Neutrophil (primary cell): ENCODE results near the gene KMT2C.
A peak's percentile ranks its signal among the peaks of the same experiment; 100 is the strongest.
"Not testable (repeated sequence)": the region's sequence is repeated elsewhere in the genome, so short reads cannot be mapped to it uniquely, and the experiment has no call there.

Experiments used
- H3K27ac ChIP-seq: fragments of 200-600 bp; sonication (generic); 2 replicates; pipeline ENCODE4 v1.5.1; 2016; ENCODE audit warnings: mild to moderate bottlenecking, moderate library complexity
- H3K27me3 ChIP-seq: fragments of 200-600 bp; sonication (generic); 2 replicates; pipeline ENCODE4 v1.6.0; 2016; ENCODE audit warnings: mild to moderate bottlenecking
- H3K36me3 ChIP-seq: fragments of 200-600 bp; sonication (generic); 2 replicates; pipeline ENCODE4 v1.5.1; 2017
- H3K4me1 ChIP-seq, 2 experiments: fragments of 200-600 bp in 1 of 2; sonication (generic) in 1 of 2; 1 replicate in 1 of 2; 2 replicates in 1 of 2; pipeline versions ENCODE4 v1.5.1 to v1.6.1; 2013 to 2016; ENCODE audit warnings: low read depth in 1 of 2, low read length in 1 of 2, mild to moderate bottlenecking in 1 of 2, moderate library complexity in 1 of 2; ENCODE audit not compliant: control insufficient read depth in 1 of 2, insufficient read depth in 1 of 2
- H3K4me3 ChIP-seq, 2 experiments: fragments of 200-600 bp in 1 of 2; sonication (generic) in 1 of 2; 1 replicate in 1 of 2; 2 replicates in 1 of 2; pipeline ENCODE4 v1.5.1; 2013 to 2016; ENCODE audit warnings: low read depth in 1 of 2, low read length in 1 of 2, mild to moderate bottlenecking in 1 of 2, moderate library complexity in 1 of 2
- H3K9me3 ChIP-seq: fragments of 200-600 bp; sonication (generic); 2 replicates; pipeline ENCODE4 v1.5.1; 2016
- TF ChIP-seq, protein P1 (sequence below): fragments of 200-600 bp; sonication (generic); IDR thresholded peaks from 2 replicates; pipeline ENCODE4 v1.5.1; 2016; ENCODE audit warnings: antibody characterized with exemption

KMT2C gene

GRCh38 chr7:152419473-152420429, 16.1 kb downstream of the KMT2C start:
- no peak overlapping the region for H3K4me3 ChIP-seq
- H3K9me3 ChIP-seq: no peaks in the 10 kb centered on the region
- TF ChIP-seq, protein P1, sequence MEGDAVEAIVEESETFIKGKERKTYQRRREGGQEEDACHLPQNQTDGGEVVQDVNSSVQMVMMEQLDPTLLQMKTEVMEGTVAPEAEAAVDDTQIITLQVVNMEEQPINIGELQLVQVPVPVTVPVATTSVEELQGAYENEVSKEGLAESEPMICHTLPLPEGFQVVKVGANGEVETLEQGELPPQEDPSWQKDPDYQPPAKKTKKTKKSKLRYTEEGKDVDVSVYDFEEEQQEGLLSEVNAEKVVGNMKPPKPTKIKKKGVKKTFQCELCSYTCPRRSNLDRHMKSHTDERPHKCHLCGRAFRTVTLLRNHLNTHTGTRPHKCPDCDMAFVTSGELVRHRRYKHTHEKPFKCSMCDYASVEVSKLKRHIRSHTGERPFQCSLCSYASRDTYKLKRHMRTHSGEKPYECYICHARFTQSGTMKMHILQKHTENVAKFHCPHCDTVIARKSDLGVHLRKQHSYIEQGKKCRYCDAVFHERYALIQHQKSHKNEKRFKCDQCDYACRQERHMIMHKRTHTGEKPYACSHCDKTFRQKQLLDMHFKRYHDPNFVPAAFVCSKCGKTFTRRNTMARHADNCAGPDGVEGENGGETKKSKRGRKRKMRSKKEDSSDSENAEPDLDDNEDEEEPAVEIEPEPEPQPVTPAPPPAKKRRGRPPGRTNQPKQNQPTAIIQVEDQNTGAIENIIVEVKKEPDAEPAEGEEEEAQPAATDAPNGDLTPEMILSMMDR: no peak
- H3K27ac ChIP-seq: peak overlapping the region; percentile 67
- H3K4me1 ChIP-seq: peaks cover 12 to 19% of the 10 kb centered on the region in 2 experiments
- H3K27me3 ChIP-seq: no peaks in the 10 kb centered on the region
- no peaks in the 10 kb centered on the region for H3K36me3 ChIP-seq

GRCh38 chr7:152414779-152415178, 21.0 kb downstream of the KMT2C start:
- TF ChIP-seq, protein P1: no peak
- no peak overlapping the region for H3K27ac ChIP-seq
- H3K9me3 ChIP-seq: no peaks in the 10 kb centered on the region
- peaks cover 2 to 4% of the 10 kb centered on the region in 2 experiments for H3K4me1 ChIP-seq
- H3K36me3 ChIP-seq: no peaks in the 10 kb centered on the region
- no peaks in the 10 kb centered on the region for H3K27me3 ChIP-seq
- H3K4me3 ChIP-seq: no peak overlapping the region

GRCh38 chr7:152411389-152411788, 24.4 kb downstream of the KMT2C start:
- Histone ChIP-seq H3K27me3 (no peaks in the 10 kb centered on the region), H3K4me1 (no peaks in the 10 kb centered on the region), H3K36me3 (no peaks in the 10 kb centered on the region), H3K27ac (no peak overlapping the region), H3K4me3 (no peak overlapping the region), H3K9me3 (no peaks in the 10 kb centered on the region)
- TF ChIP-seq, protein P1: no peak

GRCh38 chr7:152406491-152406890, 29.3 kb downstream of the KMT2C start:
- H3K36me3 ChIP-seq: no peaks in the 10 kb centered on the region
- no peaks in the 10 kb centered on the region for H3K4me1 ChIP-seq
- TF ChIP-seq, protein P1: no peak
- no peaks in the 10 kb centered on the region for H3K27me3 ChIP-seq
- H3K4me3 ChIP-seq: no peak overlapping the region
- no peak overlapping the region for H3K27ac ChIP-seq
- H3K9me3 ChIP-seq: no peaks in the 10 kb centered on the region

DNA sequence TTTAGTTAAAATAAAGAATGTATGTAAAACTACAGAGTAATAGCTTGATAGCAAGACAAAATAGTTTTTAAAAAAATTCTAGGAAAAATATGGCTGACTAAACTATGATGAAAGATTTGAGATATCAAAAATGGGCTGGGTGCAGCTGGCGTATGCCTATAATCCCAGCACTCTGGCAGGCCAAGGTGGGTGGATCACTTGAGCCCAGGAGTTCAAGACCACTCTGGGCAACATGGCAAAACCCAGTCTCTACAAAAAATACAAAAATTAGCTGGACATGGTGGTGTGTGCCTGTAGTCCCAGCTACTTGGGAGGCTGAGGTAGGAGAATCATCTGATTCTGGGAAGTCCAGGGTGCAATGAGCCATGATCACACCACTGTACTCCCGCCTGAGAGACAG, 29.8 kb downstream of the KMT2C start:
- H3K4me1 ChIP-seq, H3K27ac ChIP-seq, H3K36me3 ChIP-seq, H3K4me3 ChIP-seq, H3K9me3 ChIP-seq, H3K27me3 ChIP-seq: not testable (repeated sequence)

GRCh38 chr7:152403726-152404125, 32.1 kb downstream of the KMT2C start:
- TF ChIP-seq, protein P1: no peak
- Histone ChIP-seq H3K4me3 (no peak overlapping the region), H3K36me3 (no peaks in the 10 kb centered on the region), H3K9me3 (no peaks in the 10 kb centered on the region), H3K27ac (no peak overlapping the region), H3K27me3 (no peaks in the 10 kb centered on the region), H3K4me1 (no peaks in the 10 kb centered on the region)
